GM20000 (cell line): ENCODE data around the gene KCNMB2.

Source experiments
- DNase-seq: peaks from one replicate; pipeline ENCODE4 v3.0.0; 2012; ENCODE audit warnings: low spot score
- CTCF ChIP-seq: IDR thresholded peaks from 2 replicates; pipeline ENCODE4 v1.5.1; 2012; ENCODE audit warnings: mild to moderate bottlenecking, control low read depth; ENCODE audit errors: extremely low read depth, missing control alignments

Gene KCNMB2

GRCh38 chr3:178669758-178670157 lies 133.5 kb downstream of the KCNMB2 start:
- DNase-seq: no peak
- no peak for TF ChIP-seq CTCF

- no peak for DNase-seq
- no peak for TF ChIP-seq CTCF
Observed at GRCh38 chr3:178671377-178671776, 135.1 kb downstream of the KCNMB2 start.

- DNase-seq: no peak
- no peak for TF ChIP-seq CTCF
Observed at GRCh38 chr3:178671791-178672190, 135.6 kb downstream of the KCNMB2 start.

- no peak for DNase-seq
Observed at GRCh38 chr3:178672275-178672674, 136.0 kb downstream of the KCNMB2 start.

GRCh38 chr3:178673529-178673928 lies 137.3 kb downstream of the KCNMB2 start:
- no peak for DNase-seq
- no peak for TF ChIP-seq CTCF

More at GRCh38 chr3:178672275-178672674, 136.0 kb downstream of the KCNMB2 start:
- no peak for TF ChIP-seq CTCF

- no peak for DNase-seq
- no peak for TF ChIP-seq CTCF
Observed at GRCh38 chr3:178676077-178676476, 139.8 kb downstream of the KCNMB2 start.

GRCh38 chr3:178676942-178677790 lies 140.9 kb downstream of the KCNMB2 start:
- peak; percentile 39 for DNase-seq
- TF ChIP-seq CTCF: no peak
